HG03378 (cell line): Measurements from ENCODE around the gene UQCC3.
"Not testable (repeated sequence)": the region's sequence is repeated elsewhere in the genome, so short reads cannot be mapped to it uniquely, and the experiment has no call there.

Source experiments
- ATAC-seq: cut with Tn5 transposase; IDR thresholded peaks from one replicate; pipeline ENCODE4 v1.9.1; 2021; ENCODE audit warnings: mild to moderate bottlenecking, moderate library complexity; ENCODE audit not compliant: unreplicated experiment

The UQCC3 gene

GRCh38 chr11:62671608-62672389 is at the start of gene UQCC3, which contains the start of gene LBHD1:
Gene UQCC3, plus strand, starts transcription at chr11:62671673. Its CDS starts 73 bp downstream, at chr11:62671746.
Gene LBHD1, minus strand, starts transcription at chr11:62672267. Its CDS starts 2,236 bp downstream, at chr11:62670031.
- peak; percentile 44 for ATAC-seq

- no peak for ATAC-seq
Observed at GRCh38 chr11:62622476-62623089, 48.9 kb upstream of the UQCC3 start.

- no peak for ATAC-seq
Observed at GRCh38 chr11:62627713-62628112, 43.8 kb upstream of the UQCC3 start.

- ATAC-seq, result no peak
Observed at GRCh38 chr11:62632492-62632891, 39.0 kb upstream of the UQCC3 start.

- no peak for ATAC-seq
Observed at GRCh38 chr11:62644220-62644619, 27.3 kb upstream of the UQCC3 start.

GRCh38 chr11:62645671-62645945 is 25.9 kb upstream of the UQCC3 start:
- ATAC-seq, result no peak

GRCh38 chr11:62645946-62646824 is 25.3 kb upstream of the UQCC3 start, which contains the start of gene GANAB:
Gene GANAB, minus strand, starts transcription at chr11:62646613. Its CDS starts 14 bp downstream, at chr11:62646599.
- ATAC-seq, result peak; percentile 78

- ATAC-seq, result no peak
Observed at GRCh38 chr11:62646825-62647608, 24.5 kb upstream of the UQCC3 start.

- no peak for ATAC-seq
Observed at GRCh38 chr11:62647609-62648005, 23.9 kb upstream of the UQCC3 start.

- no peak for ATAC-seq
Observed at GRCh38 chr11:62648185-62648966, 23.1 kb upstream of the UQCC3 start.

- ATAC-seq, result no peak
Observed at GRCh38 chr11:62648967-62649364, 22.5 kb upstream of the UQCC3 start.

- ATAC-seq, result no peak
Observed at GRCh38 chr11:62649486-62649885, 22.0 kb upstream of the UQCC3 start.

GRCh38 chr11:62650283-62650682 is 21.2 kb upstream of the UQCC3 start:
- not testable (repeated sequence) for ATAC-seq

GRCh38 chr11:62652161-62653006 is 19.1 kb upstream of the UQCC3 start:
- peak; percentile 16 for ATAC-seq

GRCh38 chr11:62654297-62654696 is 17.2 kb upstream of the UQCC3 start:
- no peak for ATAC-seq

- ATAC-seq, result no peak
Observed at GRCh38 chr11:62656796-62657429, 14.6 kb upstream of the UQCC3 start.

GRCh38 chr11:62664405-62665074 is 6.9 kb upstream of the UQCC3 start:
- no peak for ATAC-seq

GRCh38 chr11:62665075-62665598 is 6.3 kb upstream of the UQCC3 start, which contains the start of the genes C11orf98 and CSKMT:
Gene C11orf98, minus strand, starts transcription at chr11:62665210. Its CDS starts 41 bp downstream, at chr11:62665169.
Gene CSKMT, plus strand, starts transcription at chr11:62665312. Its CDS starts 568 bp downstream, at chr11:62665880.
- ATAC-seq, result peak; percentile 75
